H1 (cell line): ENCODE results near the gene ADD3. TPM values are rescaled to one million over a fixed set of nuclear protein-coding genes. Genes with fewer than 3 reads are reported as not detected.

Experiments
- CTCF ChIA-PET: fragments of 300-600 bp; sonication (Branson Sonifier 250); formaldehyde crosslinking; loops from one replicate; lab custom pipeline; 2021; ENCODE audit not compliant: partially characterized antibody; lab: Charles Lee
- POLR2A ChIA-PET: fragments of 300-600 bp; sonication (Branson Sonifier 250); formaldehyde crosslinking; loops from one replicate; lab custom pipeline; 2021; ENCODE audit warnings: inconsistent platforms; ENCODE audit not compliant: partially characterized antibody; lab: Charles Lee
- DNase-seq, 2 experiments: peaks; one replicate each; pipeline versions ENCODE4 v3.0.0 to v3.0.0-alpha.2; 2010 to 2022; ENCODE audit warnings: low spot score in 2 of 2, low read depth in 1 of 2, mixed read lengths in 1 of 2
- FAIRE-seq: peaks from 2 replicates; lab custom pipeline; 2011; peaks lifted over from hg19 to GRCh38; lab: Jason Lieb, UNC
- H2AFZ ChIP-seq: 2 replicates; pipeline ENCODE4 v1.8.1; 2012; ENCODE audit warnings: low read length, inconsistent platforms
- H2AK5ac ChIP-seq: 2 replicates; pipeline ENCODE4 v1.6.1; 2013; ENCODE audit warnings: low read depth, low read length
- H2BK120ac ChIP-seq: replicated peaks from 2 replicates; pipeline ENCODE3; 2013; ENCODE audit warnings: low read depth, low read length, inconsistent platforms
- H2BK12ac ChIP-seq: 2 replicates; pipeline ENCODE4 v1.6.1; 2013; ENCODE audit warnings: low read depth, low read length
- H2BK15ac ChIP-seq: 2 replicates; pipeline ENCODE4 v1.6.1; 2013; ENCODE audit warnings: low read length
- H2BK20ac ChIP-seq: 2 replicates; pipeline ENCODE4 v1.6.1; 2013; ENCODE audit warnings: low read length
- H2BK5ac ChIP-seq: 2 replicates; pipeline ENCODE4 v1.6.1; 2013; ENCODE audit warnings: low read depth, low read length
- H3K14ac ChIP-seq: 2 replicates; pipeline ENCODE4 v1.6.1; 2013; ENCODE audit warnings: inconsistent platforms; ENCODE audit not compliant: insufficient read length
- H3K18ac ChIP-seq: 2 replicates; pipeline ENCODE4 v1.6.1; 2013; ENCODE audit warnings: low read length; ENCODE audit errors: extremely low read depth
- H3K23ac ChIP-seq: 2 replicates; pipeline ENCODE4 v1.6.1; 2013; ENCODE audit warnings: inconsistent platforms; ENCODE audit not compliant: insufficient read length
- H3K23me2 ChIP-seq: 2 replicates; pipeline ENCODE4 v1.6.1; 2013; ENCODE audit warnings: low read depth, low read length
- H3K27ac ChIP-seq: 2 replicates; pipeline ENCODE4 v1.6.1; 2011; ENCODE audit warnings: low read depth, low read length, inconsistent platforms
- H3K27me3 ChIP-seq, 4 experiments: replicated peaks in 1 of 4; 1 replicate in 1 of 4; 2 replicates in 3 of 4; pipeline versions ENCODE4 v1.6.1 to v1.8.1; 2011 to 2013; ENCODE audit warnings: low read length in 3 of 4, mild to moderate bottlenecking in 3 of 4, inconsistent platforms in 2 of 4, mixed read lengths in 2 of 4, moderate library complexity in 1 of 4; ENCODE audit not compliant: control insufficient read depth in 3 of 4, insufficient read depth in 3 of 4; ENCODE audit errors: extremely low read depth in 1 of 4
- H3K36me3 ChIP-seq, 4 experiments: 2 replicates each; pipeline versions ENCODE4 v1.6.1 to v1.8.1; 2011 to 2013; ENCODE audit warnings: mild to moderate bottlenecking in 4 of 4, low read length in 3 of 4, moderate library complexity in 2 of 4, control low read depth in 1 of 4, inconsistent platforms in 1 of 4; ENCODE audit not compliant: insufficient read depth in 4 of 4, control insufficient read depth in 2 of 4
- H3K4ac ChIP-seq: replicated peaks from 2 replicates; pipeline ENCODE3; 2013; ENCODE audit warnings: low read length, low read depth, mixed read lengths, inconsistent platforms; ENCODE audit not compliant: insufficient read length
- H3K4me1 ChIP-seq, 4 experiments: replicated peaks in 1 of 4; 1 replicate in 1 of 4; 2 replicates in 3 of 4; pipeline versions ENCODE4 v1.6.1 to v1.8.1; 2011 to 2013; ENCODE audit warnings: low read length in 3 of 4, inconsistent platforms in 2 of 4, mixed read lengths in 1 of 4; ENCODE audit not compliant: insufficient read depth in 4 of 4, control insufficient read depth in 3 of 4
- H3K4me2 ChIP-seq, 2 experiments: 2 replicates each; pipeline versions ENCODE4 v1.6.1 to v1.8.1; 2011 to 2013; ENCODE audit warnings: low read depth in 2 of 2, low read length in 2 of 2, control low read depth in 1 of 2, inconsistent platforms in 1 of 2, mild to moderate bottlenecking in 1 of 2; ENCODE audit not compliant: insufficient read depth in 1 of 2
- H3K4me3 ChIP-seq, 4 experiments: fragments of 200-600, 300-600 bp in 1 of 4; sonication (generic), shearing (Covaris generic), sonication (Bioruptor Twin) in 1 of 4; 2 replicates each; pipeline versions ENCODE4 v1.5.1 to v1.8.1; 2011 to 2016; ENCODE audit warnings: low read length in 4 of 4, low read depth in 3 of 4, control low read depth in 2 of 4, inconsistent platforms in 2 of 4, mild to moderate bottlenecking in 2 of 4, mixed read lengths in 1 of 4, moderate library complexity in 1 of 4; ENCODE audit not compliant: insufficient read depth in 2 of 4; ENCODE audit errors: extremely low read depth in 1 of 4
- H3K56ac ChIP-seq: replicated peaks from 2 replicates; pipeline ENCODE3; 2013; ENCODE audit warnings: low read depth, mild to moderate bottlenecking, mixed read lengths, low read length, inconsistent platforms; ENCODE audit not compliant: insufficient read length
- H3K79me1 ChIP-seq: 2 replicates; pipeline ENCODE4 v1.6.1; 2013; ENCODE audit warnings: low read depth, low read length, control low read depth
- H3K79me2 ChIP-seq, 2 experiments: 2 replicates each; pipeline versions ENCODE4 v1.6.1 to v1.8.1; 2012 to 2013; ENCODE audit warnings: low read length in 2 of 2, mild to moderate bottlenecking in 2 of 2, inconsistent platforms in 1 of 2; ENCODE audit not compliant: insufficient read depth in 2 of 2, control insufficient read depth in 1 of 2
- H3K9ac ChIP-seq, 4 experiments: replicated peaks in 1 of 4; 1 replicate in 1 of 4; 2 replicates in 3 of 4; pipeline versions ENCODE4 v1.6.1 to v1.8.1; 2011 to 2013; ENCODE audit warnings: low read depth in 3 of 4, low read length in 3 of 4, control low read depth in 2 of 4, mild to moderate bottlenecking in 2 of 4, moderate library complexity in 2 of 4, inconsistent platforms in 1 of 4; ENCODE audit errors: extremely low read depth in 1 of 4
- H3K9me3 ChIP-seq, 2 experiments: 2 replicates each; pipeline versions ENCODE4 v1.6.1 to v1.8.1; 2012 to 2013; ENCODE audit warnings: mild to moderate bottlenecking in 2 of 2, moderate library complexity in 2 of 2, control low read depth in 1 of 2, inconsistent platforms in 1 of 2, low read depth in 1 of 2, low read length in 1 of 2, mixed read lengths in 1 of 2; ENCODE audit not compliant: insufficient read depth in 2 of 2
- H4K20me1 ChIP-seq, 2 experiments: replicated peaks in 1 of 2; 2 replicates each; pipeline versions ENCODE3 to v1.8.1; 2011 to 2013; ENCODE audit warnings: inconsistent platforms in 2 of 2, low read length in 2 of 2, mild to moderate bottlenecking in 1 of 2; ENCODE audit not compliant: insufficient read depth in 2 of 2, control insufficient read depth in 1 of 2
- H4K5ac ChIP-seq: 2 replicates; pipeline ENCODE4 v1.6.1; 2013; ENCODE audit warnings: low read length, low read depth, mixed read lengths, inconsistent platforms; ENCODE audit not compliant: insufficient read length
- H4K8ac ChIP-seq: 2 replicates; pipeline ENCODE4 v1.8.0; 2013; ENCODE audit warnings: mild to moderate bottlenecking, moderate library complexity, low read length, inconsistent platforms; ENCODE audit not compliant: insufficient read depth; ENCODE audit errors: extremely low read depth
- H4K91ac ChIP-seq: replicated peaks from 2 replicates; pipeline ENCODE3; 2013; ENCODE audit warnings: low read length, mixed read lengths, inconsistent platforms; ENCODE audit not compliant: insufficient read length
- CTBP2 ChIP-seq: IDR thresholded peaks from 2 replicates; pipeline ENCODE4 v1.7.0; 2011; ENCODE audit warnings: borderline replicate concordance, mild to moderate bottlenecking, moderate library complexity, mixed read lengths, low read length; ENCODE audit not compliant: insufficient read depth, insufficient read length
- JUND ChIP-seq: IDR thresholded peaks from 2 replicates; pipeline ENCODE4 v1.6.1; 2011; ENCODE audit warnings: mild to moderate bottlenecking, improper control_type of control experiment, low read length
- POU5F1 ChIP-seq: IDR thresholded peaks from 2 replicates; pipeline ENCODE4 v1.6.1; 2011; ENCODE audit warnings: low read depth, mild to moderate bottlenecking, low read length, moderate library complexity
- RXRA ChIP-seq: IDR thresholded peaks from 2 replicates; pipeline ENCODE4 v1.6.1; 2011; ENCODE audit warnings: low read depth, mild to moderate bottlenecking, low read length, moderate library complexity; ENCODE audit not compliant: insufficient read depth
- SIX5 ChIP-seq: IDR thresholded peaks from 2 replicates; pipeline ENCODE4 v1.6.1; 2011; ENCODE audit warnings: mild to moderate bottlenecking, low read depth, low read length
- TAF1 ChIP-seq: IDR thresholded peaks from 2 replicates; pipeline ENCODE4 v1.6.1; 2011; ENCODE audit warnings: mild to moderate bottlenecking, low read depth, low read length
- YY1 ChIP-seq: IDR thresholded peaks from 2 replicates; pipeline ENCODE4 v1.6.1; 2011; ENCODE audit warnings: low read depth, mild to moderate bottlenecking, low read length
- WGBS, 2 experiments: shearing (Covaris generic) in 1 of 2; methylation state at CpG; one replicate each; pipeline versions ENCODE4 v1.1.6 to v1.1.7; 2013 to 2015; ENCODE audit warnings: low lambda C conversion rate in 2 of 2, mixed read lengths in 2 of 2, inconsistent platforms in 1 of 2, low coverage in 1 of 2, missing lambda C conversion rate in 1 of 2; ENCODE audit not compliant: insufficient replicate concordance in 2 of 2, insufficient coverage in 1 of 2, insufficient read length in 1 of 2; ENCODE audit errors: extremely low coverage in 1 of 2, missing lambda C conversion rate in 1 of 2; 5-methylcytosine and 5-hydroxymethylcytosine counted together
- polyA plus RNA-seq, 7 experiments: library from polyadenylated mRNA; depleted of rRNA in 3 of 7; stranded (reverse) in 5 of 7; unstranded in 2 of 7; fragments of >200 nt in 5 of 7; fragments of 200-250 nt in 2 of 7; gene quantifications; 1 replicate in 5 of 7; 2 replicates in 1 of 7; 4 replicates in 1 of 7; pipeline versions ENCODE4 v1.2.1 to v1.2.3, GENCODE V29; 2011 to 2013; ENCODE audit warnings: missing spikeins in 2 of 7, mixed read lengths in 2 of 7
- total RNA-seq: library from RNA; stranded (reverse); fragmentation: NEBNext Ultra II Directional; extraction: Animal tissue kit (Norgen Biotek cat#: 25700); gene quantifications from 2 replicates; pipeline ENCODE4 v1.2.1, GENCODE V29; 2021

Gene ADD3
- total and polyA plus RNA-seq, 2 of the 8 experiments (the other 6 are each of a cell fraction or from before 2014, with no cell fraction given), result 44.7 to 85.6 TPM

DNA sequence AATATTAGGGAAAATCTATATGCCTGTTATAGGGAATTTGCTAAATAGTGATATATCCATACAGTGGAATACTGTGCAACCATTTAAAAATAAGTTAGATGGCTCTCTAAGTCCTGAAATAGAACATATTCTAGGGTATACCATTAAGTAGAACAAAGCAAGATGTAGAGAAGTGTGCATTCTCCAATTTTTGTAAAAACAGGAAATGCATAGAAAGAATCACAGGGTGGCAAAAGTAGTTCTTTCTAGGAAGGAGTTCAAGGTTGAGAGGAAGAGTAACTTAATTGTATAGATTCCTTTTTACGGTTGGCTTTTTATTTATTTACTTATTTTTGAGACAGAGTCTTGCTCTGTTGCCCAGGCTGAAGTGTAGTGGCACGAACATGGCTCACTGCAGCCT lies 43.7 kb downstream of the ADD3 start:
- Histone ChIP-seq H3K27me3 (no peaks in the 10 kb centered on the region), H2BK20ac (no peak overlapping the region), H3K4me3 (no peak overlapping the region), H2BK12ac (no peak overlapping the region), H4K91ac (no peak overlapping the region), H2BK15ac (no peak overlapping the region), H3K79me1 (no peaks in the 10 kb centered on the region; the same call in none of the 2 replicates), H3K56ac (no peak overlapping the region), H3K36me3 (peaks cover 0 to 9% (median 2%) of the 10 kb centered on the region in 4 experiments; a peak in 3 of 8 replicates), H4K20me1 (peaks cover 0 to 2% of the 10 kb centered on the region in 2 experiments), H3K23ac (no peak overlapping the region), H3K14ac (no peak overlapping the region), H2BK5ac (no peak overlapping the region), H2AFZ (no peak overlapping the region), H2AK5ac (no peak overlapping the region), H3K9ac (no peak overlapping the region), H3K79me2 (peaks cover 0 to 48% of the 10 kb centered on the region in 2 experiments; a peak in 2 of 4 replicates), H4K8ac (no peak overlapping the region), H3K18ac (no peak overlapping the region), H3K4ac (no peak overlapping the region), H2BK120ac (no peak overlapping the region), H3K4me1 (no peaks in the 10 kb centered on the region), H3K27ac (no peak overlapping the region), H3K4me2 (no peak overlapping the region), H4K5ac (no peak overlapping the region), H3K23me2 (no peaks in the 10 kb centered on the region), H3K9me3 (peaks cover 8 to 15% of the 10 kb centered on the region in 2 experiments)
- FAIRE-seq, result no peak
- no peak for TF ChIP-seq POU5F1
- TF ChIP-seq CTBP2, result no peak
- TF ChIP-seq TAF1, result no peak
- no peak for TF ChIP-seq YY1
- no peak for TF ChIP-seq RXRA
- no peak for TF ChIP-seq JUND
- TF ChIP-seq SIX5, result no peak
- POLR2A ChIA-PET, result no interaction called here
- WGBS, 2 experiments, result 97% methylated on average over 2 of the region's 2 CpGs; no CpG with 5 or more reads in 1 of the 2 experiments
- CTCF ChIA-PET, result no interaction called here
- no peak for DNase-seq
